A172 (cell line): ENCODE data around the gene COL7A1. TPM values are rescaled to one million over a fixed set of nuclear protein-coding genes. Genes with fewer than 3 reads are reported as not detected.
"Not testable (repeated sequence)": the region's sequence is repeated elsewhere in the genome, so short reads cannot be mapped to it uniquely, and the experiment has no call there.

Experiments
- DNase-seq: peaks from one replicate; pipeline ENCODE4 v3.0.0-alpha.2; 2015; ENCODE audit warnings: low spot score
- total RNA-seq: library from RNA; depleted of rRNA; stranded (reverse); fragments of >200 nt; shearing (Covaris generic); gene quantifications from 2 replicates; pipeline ENCODE4 v1.2.3, GENCODE V29; 2014; rRNA removed

Gene COL7A1
- total RNA-seq, 1 experiment from 2014 or later: 105 TPM

DNA sequence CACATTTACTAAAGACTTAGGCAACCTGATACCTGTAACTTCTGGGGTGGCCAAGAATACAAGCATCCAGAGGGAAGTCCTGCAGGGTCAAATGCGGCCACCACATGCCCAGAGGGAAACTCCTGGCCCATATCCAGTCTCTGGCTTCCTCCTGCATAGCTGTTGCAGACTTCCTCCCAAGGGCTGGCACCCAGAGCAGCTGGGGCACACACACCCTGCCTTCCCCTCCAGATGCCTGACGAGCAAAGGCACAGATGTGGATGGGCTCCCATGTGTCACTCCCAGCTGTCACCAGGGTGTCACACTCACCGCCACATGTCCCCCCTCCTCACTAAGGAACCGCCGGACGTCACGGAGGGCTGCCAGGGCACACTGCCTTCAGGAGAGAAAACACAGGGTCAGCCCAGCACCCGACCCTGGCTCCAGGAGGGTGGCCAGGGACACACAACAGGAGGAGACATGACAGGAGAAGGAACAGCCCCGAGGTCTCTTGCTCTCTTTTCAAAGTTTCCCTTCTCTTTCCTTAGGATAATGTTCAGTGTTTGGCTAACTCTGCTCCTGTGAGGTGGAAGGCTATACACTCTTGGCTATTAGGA lies 51.8 kb downstream of the COL7A1 start:
- no peak for DNase-seq

- DNase-seq: no peak
These were observed 56.7 kb downstream of the COL7A1 start for GRCh38 chr3:48538451-48538850.

DNA sequence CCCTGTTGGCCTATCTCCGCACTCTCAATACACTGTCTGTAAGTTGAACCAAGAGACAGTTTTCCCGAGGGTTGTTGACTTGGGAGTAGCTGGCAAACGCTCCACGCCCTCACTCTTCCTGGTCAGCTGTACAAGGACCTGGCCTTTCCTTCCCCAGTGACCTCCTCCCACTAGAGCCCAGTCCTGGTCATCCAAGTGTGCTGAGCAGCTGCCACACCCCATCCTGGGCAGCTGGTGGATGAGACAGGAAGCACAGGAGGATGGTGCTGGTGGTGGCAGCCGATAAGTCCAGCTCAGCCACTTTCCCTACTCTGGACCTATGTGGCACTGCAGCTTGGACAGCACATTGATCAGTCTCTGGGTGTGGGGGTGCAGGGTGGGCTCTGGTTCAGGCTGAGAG lies 58.3 kb downstream of the COL7A1 start:
- no peak for DNase-seq

DNA sequence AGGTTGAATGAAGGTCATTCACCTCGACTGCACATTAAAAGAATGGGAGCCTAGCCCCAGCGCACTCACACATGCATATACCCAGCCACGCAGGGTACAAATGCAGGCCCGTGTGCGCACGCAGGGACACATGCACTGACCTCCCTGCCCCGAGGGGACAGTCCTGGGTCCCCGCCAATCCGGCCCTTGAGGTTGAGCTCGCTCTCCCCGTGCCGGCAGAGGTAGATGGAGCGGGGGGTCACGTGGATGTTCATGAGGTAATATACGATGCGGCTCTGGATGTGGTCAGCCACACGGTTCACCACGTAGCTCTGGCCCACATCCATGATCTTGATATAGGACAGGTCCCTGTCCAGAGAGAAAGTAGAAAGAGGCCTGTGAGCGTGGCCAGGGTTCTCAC lies 59.0 kb downstream of the COL7A1 start:
- no peak for DNase-seq

GRCh38 chr3:48535578-48535977 lies 59.6 kb downstream of the COL7A1 start:
- DNase-seq: no peak

GRCh38 chr3:48532977-48533337 lies 62.2 kb downstream of the COL7A1 start:
- no peak for DNase-seq

DNA sequence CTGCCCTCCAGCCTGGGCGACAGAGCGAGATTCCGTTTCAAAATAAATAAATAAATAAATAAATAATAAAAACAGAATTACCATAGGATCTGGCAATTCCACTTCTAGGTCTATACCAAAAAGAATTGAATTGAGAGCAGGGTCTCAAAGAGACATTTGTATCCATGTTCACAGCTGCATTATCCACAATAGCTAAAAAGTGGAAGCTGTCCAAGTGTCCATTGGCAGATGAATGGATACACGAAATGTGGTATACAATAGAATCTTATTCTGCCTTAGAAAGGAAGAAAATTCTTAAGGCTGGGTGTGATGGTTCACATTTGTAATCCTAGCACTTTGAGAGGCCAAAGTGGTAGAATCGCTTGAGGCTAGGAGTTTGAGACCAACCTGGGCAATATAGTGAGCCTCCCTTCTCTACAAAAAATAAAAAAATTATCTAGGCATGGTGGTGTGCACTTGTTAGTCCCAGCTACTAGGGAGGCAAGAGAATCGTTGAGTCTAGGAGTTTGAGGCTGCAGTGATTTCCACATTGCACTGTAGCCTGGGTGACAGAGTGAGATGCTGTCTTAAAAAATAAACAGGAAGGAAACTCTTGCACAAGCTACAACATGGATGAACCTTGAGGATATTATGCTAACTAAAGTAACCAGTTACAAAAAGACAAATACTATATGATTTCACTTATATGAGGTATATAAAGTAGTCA lies 62.7 kb downstream of the COL7A1 start:
- DNase-seq: no peak

GRCh38 chr3:48530701-48531100 lies 64.4 kb downstream of the COL7A1 start:
- DNase-seq: not testable (repeated sequence)

- no peak for DNase-seq
These were observed 66.4 kb downstream of the COL7A1 start for GRCh38 chr3:48528754-48529153.

GRCh38 chr3:48528048-48528447 lies 67.1 kb downstream of the COL7A1 start:
- no peak for DNase-seq

DNA sequence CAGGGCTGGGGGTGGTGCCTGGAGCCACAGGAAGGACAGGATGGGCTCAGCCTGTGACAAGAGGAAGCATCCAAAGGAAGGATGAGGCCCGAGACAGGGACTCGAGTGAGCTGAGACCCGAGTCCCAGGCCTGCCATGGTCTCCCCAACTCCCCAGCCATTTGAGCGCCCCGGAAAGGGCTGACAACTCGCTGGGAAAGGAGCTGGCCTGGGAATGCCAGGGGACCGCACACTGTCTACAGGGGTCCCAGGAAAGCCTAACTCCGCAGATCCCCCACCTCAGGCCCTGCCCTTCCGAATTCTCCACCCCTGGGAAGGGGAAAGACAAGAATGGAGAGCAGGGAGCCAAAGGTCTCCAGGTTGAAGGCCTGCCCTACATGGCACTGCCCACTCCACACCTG lies 70.2 kb downstream of the COL7A1 start:
- DNase-seq: no peak

DNA sequence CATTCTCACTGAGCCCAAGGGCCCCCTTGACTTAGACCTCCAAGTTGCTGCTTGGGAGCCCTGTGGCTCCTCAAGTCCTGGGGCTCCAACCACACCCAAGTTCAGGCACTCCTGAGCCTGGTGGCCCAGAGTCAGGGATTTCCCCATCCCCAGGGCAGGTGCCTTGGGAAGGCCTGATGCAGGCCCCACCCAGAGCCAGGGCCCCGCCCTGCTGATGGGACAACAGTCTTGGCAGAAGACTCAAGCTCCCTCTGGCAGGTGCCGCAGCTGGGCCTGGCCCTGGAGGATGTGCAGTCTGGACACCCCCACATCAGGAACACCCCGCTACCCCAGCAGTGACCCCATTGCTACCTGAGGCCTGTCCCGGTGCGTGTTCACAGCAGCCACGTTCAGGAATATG lies 73.5 kb downstream of the COL7A1 start:
- DNase-seq: no peak

DNA sequence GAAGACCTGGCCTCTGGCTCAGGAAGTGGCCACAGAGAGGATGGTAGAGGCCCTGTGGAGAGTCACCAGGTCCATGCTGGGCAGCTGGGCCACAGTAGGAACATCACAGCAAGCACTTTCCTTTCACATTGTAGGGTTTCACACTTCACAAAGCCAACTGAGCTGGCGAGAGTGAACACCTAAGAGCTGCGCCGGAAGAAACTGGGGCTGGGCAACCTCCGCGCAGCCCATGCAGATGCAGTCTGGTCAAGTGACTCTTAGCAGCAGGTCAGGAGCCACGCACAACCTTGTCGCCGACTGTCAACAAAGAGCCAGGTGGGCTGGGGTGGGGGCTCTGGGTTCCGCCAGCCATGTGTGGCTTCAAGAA lies 75.9 kb downstream of the COL7A1 start:
- no peak for DNase-seq

DNA sequence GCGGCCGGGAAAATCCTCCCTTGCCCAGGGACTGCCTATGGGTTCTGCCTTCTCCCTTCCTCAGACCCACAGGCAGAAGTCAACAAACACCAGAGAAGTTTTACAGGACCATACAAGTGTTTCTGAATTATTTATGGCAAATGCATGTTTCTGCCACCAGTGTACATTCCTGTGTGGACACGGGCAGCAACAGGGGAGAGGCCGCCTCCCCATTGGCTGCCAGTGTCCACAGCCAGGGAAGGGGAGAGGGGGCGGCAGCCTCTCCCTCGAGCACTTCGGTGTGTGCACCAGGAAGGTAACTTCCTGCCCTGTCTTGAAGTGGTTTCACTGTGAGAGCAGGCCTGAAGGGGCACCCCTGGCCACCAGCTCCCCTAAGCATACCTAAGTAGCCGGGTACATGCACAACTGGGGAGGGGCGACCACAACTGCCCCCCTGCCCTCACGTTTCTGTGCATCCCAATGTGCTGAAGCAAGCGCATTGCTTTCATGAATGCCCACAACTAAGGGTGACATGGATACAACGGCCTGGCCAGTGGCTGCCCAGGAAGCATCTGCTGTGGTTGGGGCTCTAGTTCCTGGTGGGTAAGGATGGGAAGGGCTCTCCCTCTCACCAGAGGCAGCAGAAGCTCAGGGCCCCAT lies 76.4 kb downstream of the COL7A1 start:
- DNase-seq: no peak

- no peak for DNase-seq
These were observed 77.1 kb downstream of the COL7A1 start for GRCh38 chr3:48518069-48518468.

DNA sequence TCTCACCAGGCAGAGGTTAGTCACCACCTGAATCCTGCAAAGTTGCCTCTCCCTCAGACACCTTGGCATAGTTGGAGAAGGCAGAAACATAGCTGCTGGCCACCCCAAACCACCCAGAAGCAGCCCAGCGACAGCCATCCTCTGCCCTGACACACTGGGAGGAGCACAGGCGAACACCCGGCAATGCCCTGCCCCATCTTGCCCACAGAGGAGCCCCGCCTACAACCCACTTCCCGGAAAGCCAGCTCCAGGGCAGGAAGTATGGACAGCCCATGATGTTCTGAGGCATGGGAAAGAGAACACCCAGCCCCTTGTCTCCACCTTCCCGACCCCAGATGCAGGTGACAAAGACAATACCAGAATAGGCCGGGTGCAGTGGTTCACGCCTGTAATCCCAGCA lies 78.6 kb downstream of the COL7A1 start:
- DNase-seq: no peak

DNA sequence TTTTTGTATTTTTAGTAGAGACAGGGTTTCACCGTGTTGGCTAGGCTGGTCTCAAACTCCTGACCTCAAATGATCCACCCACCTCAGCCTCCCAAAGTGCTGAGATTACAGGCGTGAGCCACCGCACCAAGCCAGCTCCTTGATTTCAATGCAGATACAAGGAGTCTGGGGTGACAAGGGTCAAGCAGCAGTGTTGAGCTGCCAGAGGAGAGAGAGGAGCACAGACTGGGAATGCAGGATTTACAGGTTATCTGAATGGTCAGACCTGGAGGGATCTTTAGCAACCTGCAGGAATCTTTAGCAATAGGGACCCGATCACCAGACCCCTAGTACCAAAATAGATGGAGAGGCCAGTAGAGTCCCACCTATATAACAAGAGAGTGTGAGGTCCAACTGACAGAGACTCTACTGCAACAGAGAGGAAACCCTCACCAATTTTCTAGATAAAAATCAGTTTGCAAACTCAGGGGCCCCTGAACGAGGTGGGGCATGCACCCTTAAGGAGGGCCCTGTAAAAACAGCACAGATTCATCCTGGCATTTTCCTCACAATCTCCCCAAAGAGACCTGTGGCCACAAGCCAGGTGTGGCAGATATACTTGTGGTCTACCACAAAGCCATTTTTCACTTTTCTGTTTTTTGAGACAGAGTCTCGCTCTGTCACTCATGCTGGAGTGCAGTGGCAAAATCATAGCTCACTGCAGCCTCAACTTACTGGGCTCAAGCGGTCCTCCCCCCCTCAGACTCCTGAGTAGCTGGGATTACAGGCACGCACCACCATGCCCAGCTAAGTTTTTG lies 80.5 kb downstream of the COL7A1 start:
- DNase-seq: no peak

Other genes starting within 250 kb of the COL7A1 start
- not detected in 2 replicates for gene FBXW12, start 223.1 kb downstream of the COL7A1 start, total RNA-seq
- gene PLXNB1, start 165.2 kb downstream of the COL7A1 start, total RNA-seq: 24.9 and 66.5 TPM in 2 replicates
- gene CCDC51, start 155.2 kb downstream of the COL7A1 start, total RNA-seq: 42.7 and 49.8 TPM in 2 replicates
- gene TMA7, start 155.1 kb downstream of the COL7A1 start, total RNA-seq: 556 and 560 TPM in 2 replicates
- gene ATRIP, start 148.6 kb downstream of the COL7A1 start, total RNA-seq: 8.1 and 14.6 TPM in 2 replicates
- gene SHISA5, start 91.2 kb downstream of the COL7A1 start, total RNA-seq: 143 and 147 TPM in 2 replicates
- 7.6 and 8.4 TPM in 2 replicates for gene PFKFB4, start 38.5 kb downstream of the COL7A1 start, total RNA-seq
- 1.3 and 5.0 TPM in 2 replicates for gene UCN2, start 31.5 kb downstream of the COL7A1 start, total RNA-seq
- 485 and 565 TPM in 2 replicates for gene UQCRC1, start 14.3 kb upstream of the COL7A1 start, total RNA-seq
- not detected in 2 replicates for gene TMEM89, start 26.4 kb upstream of the COL7A1 start, total RNA-seq
- gene SLC26A6, start 40.1 kb upstream of the COL7A1 start, total RNA-seq: 16.9 and 17.5 TPM in 2 replicates
- gene CELSR3, start 67.6 kb upstream of the COL7A1 start, total RNA-seq: 4.9 and 5.8 TPM in 2 replicates
- 23.6 and 37.7 TPM in 2 replicates for gene NCKIPSD, start 90.6 kb upstream of the COL7A1 start, total RNA-seq
- gene IP6K2, start 121.9 kb upstream of the COL7A1 start, total RNA-seq: 64.1 and 73.4 TPM in 2 replicates